ENCODE measurements around the gene TFDP2. TPM values are rescaled to one million over a fixed set of nuclear protein-coding genes. Genes with fewer than 3 reads are reported as not detected.

The TFDP2 gene
- total and polyA plus RNA-seq, 9 of the 15 experiments (the other 6 are each of a cell fraction or from before 2014, with no cell fraction given), result 95.6 to 179 (median 126) TPM

DNA sequence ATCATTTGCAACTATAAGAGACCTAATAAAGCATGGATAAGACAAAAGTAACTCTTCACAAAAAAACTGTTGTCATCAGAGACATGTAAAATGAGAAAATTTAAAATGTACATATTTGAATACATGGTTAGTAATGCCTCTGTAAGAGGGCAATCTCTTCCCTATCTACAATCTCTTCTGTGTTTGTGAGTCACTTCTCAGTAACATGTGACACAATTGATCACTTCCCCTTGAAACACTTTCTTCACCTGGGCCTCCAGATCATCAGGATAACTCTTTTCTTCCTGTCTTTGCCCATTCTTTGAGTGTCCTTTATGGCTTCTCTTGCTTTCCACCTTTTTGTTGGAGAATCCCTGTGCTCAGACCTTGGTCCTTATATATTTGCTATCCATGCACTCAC is 50.4 kb downstream of the TFDP2 start (continued):
- TF ChIP-seq, protein P1, sequence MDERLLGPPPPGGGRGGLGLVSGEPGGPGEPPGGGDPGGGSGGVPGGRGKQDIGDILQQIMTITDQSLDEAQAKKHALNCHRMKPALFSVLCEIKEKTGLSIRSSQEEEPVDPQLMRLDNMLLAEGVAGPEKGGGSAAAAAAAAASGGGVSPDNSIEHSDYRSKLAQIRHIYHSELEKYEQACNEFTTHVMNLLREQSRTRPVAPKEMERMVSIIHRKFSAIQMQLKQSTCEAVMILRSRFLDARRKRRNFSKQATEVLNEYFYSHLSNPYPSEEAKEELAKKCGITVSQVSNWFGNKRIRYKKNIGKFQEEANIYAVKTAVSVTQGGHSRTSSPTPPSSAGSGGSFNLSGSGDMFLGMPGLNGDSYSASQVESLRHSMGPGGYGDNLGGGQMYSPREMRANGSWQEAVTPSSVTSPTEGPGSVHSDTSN (CRISPR knock-in tag; IDR thresholded peaks at IDR 0.05; ENCODE audit: low read depth), result no peak
- TF ChIP-seq, protein P1 (tag; conservative IDR thresholded peaks at IDR 0.05; ENCODE audit: low read depth), result peak; percentile 15; the same call in 1 of the 2 replicates
- TF ChIP-seq JUND (IDR thresholded peaks at IDR 0.05; ENCODE audit: borderline replicate concordance, low read depth, low read length) (peak; percentile 92), JUND (tag; IDR thresholded peaks at IDR 0.05; ENCODE audit: borderline replicate concordance, low read depth, low read length) (peak; percentile 80; the same call in 1 of the 3 replicates), TAF15 (IDR thresholded peaks at IDR 0.05; ENCODE audit: low read depth, low read length) (no peak), MCM7 (IDR thresholded peaks at IDR 0.05) (no peak), GATA2 (CRISPR knock-in tag; IDR thresholded peaks at IDR 0.05) (peak; percentile 75), ZNF311 (CRISPR knock-in tag; IDR thresholded peaks at IDR 0.05) (no peak), TSC22D4 (tag; IDR thresholded peaks at IDR 0.05) (no peak), PCBP2 (IDR thresholded peaks at IDR 0.05; ENCODE audit: low read depth, low read length, poor library complexity, severe bottlenecking) (no peak), RBM22 (IDR thresholded peaks at IDR 0.05; ENCODE audit: low read depth, low read length, poor library complexity, severe bottlenecking) (no peak), DNMT1 (IDR thresholded peaks at IDR 0.05) (no peak)
- TF ChIP-seq, protein P2, sequence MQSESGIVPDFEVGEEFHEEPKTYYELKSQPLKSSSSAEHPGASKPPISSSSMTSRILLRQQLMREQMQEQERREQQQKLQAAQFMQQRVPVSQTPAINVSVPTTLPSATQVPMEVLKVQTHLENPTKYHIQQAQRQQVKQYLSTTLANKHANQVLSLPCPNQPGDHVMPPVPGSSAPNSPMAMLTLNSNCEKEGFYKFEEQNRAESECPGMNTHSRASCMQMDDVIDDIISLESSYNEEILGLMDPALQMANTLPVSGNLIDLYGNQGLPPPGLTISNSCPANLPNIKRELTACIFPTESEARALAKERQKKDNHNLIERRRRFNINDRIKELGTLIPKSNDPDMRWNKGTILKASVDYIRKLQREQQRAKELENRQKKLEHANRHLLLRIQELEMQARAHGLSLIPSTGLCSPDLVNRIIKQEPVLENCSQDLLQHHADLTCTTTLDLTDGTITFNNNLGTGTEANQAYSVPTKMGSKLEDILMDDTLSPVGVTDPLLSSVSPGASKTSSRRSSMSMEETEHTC (IDR thresholded peaks at IDR 0.05), result peak; percentile 75
- TF ChIP-seq, protein P3, sequence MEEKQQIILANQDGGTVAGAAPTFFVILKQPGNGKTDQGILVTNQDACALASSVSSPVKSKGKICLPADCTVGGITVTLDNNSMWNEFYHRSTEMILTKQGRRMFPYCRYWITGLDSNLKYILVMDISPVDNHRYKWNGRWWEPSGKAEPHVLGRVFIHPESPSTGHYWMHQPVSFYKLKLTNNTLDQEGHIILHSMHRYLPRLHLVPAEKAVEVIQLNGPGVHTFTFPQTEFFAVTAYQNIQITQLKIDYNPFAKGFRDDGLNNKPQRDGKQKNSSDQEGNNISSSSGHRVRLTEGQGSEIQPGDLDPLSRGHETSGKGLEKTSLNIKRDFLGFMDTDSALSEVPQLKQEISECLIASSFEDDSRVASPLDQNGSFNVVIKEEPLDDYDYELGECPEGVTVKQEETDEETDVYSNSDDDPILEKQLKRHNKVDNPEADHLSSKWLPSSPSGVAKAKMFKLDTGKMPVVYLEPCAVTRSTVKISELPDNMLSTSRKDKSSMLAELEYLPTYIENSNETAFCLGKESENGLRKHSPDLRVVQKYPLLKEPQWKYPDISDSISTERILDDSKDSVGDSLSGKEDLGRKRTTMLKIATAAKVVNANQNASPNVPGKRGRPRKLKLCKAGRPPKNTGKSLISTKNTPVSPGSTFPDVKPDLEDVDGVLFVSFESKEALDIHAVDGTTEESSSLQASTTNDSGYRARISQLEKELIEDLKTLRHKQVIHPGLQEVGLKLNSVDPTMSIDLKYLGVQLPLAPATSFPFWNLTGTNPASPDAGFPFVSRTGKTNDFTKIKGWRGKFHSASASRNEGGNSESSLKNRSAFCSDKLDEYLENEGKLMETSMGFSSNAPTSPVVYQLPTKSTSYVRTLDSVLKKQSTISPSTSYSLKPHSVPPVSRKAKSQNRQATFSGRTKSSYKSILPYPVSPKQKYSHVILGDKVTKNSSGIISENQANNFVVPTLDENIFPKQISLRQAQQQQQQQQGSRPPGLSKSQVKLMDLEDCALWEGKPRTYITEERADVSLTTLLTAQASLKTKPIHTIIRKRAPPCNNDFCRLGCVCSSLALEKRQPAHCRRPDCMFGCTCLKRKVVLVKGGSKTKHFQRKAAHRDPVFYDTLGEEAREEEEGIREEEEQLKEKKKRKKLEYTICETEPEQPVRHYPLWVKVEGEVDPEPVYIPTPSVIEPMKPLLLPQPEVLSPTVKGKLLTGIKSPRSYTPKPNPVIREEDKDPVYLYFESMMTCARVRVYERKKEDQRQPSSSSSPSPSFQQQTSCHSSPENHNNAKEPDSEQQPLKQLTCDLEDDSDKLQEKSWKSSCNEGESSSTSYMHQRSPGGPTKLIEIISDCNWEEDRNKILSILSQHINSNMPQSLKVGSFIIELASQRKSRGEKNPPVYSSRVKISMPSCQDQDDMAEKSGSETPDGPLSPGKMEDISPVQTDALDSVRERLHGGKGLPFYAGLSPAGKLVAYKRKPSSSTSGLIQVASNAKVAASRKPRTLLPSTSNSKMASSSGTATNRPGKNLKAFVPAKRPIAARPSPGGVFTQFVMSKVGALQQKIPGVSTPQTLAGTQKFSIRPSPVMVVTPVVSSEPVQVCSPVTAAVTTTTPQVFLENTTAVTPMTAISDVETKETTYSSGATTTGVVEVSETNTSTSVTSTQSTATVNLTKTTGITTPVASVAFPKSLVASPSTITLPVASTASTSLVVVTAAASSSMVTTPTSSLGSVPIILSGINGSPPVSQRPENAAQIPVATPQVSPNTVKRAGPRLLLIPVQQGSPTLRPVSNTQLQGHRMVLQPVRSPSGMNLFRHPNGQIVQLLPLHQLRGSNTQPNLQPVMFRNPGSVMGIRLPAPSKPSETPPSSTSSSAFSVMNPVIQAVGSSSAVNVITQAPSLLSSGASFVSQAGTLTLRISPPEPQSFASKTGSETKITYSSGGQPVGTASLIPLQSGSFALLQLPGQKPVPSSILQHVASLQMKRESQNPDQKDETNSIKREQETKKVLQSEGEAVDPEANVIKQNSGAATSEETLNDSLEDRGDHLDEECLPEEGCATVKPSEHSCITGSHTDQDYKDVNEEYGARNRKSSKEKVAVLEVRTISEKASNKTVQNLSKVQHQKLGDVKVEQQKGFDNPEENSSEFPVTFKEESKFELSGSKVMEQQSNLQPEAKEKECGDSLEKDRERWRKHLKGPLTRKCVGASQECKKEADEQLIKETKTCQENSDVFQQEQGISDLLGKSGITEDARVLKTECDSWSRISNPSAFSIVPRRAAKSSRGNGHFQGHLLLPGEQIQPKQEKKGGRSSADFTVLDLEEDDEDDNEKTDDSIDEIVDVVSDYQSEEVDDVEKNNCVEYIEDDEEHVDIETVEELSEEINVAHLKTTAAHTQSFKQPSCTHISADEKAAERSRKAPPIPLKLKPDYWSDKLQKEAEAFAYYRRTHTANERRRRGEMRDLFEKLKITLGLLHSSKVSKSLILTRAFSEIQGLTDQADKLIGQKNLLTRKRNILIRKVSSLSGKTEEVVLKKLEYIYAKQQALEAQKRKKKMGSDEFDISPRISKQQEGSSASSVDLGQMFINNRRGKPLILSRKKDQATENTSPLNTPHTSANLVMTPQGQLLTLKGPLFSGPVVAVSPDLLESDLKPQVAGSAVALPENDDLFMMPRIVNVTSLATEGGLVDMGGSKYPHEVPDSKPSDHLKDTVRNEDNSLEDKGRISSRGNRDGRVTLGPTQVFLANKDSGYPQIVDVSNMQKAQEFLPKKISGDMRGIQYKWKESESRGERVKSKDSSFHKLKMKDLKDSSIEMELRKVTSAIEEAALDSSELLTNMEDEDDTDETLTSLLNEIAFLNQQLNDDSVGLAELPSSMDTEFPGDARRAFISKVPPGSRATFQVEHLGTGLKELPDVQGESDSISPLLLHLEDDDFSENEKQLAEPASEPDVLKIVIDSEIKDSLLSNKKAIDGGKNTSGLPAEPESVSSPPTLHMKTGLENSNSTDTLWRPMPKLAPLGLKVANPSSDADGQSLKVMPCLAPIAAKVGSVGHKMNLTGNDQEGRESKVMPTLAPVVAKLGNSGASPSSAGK (IDR thresholded peaks at IDR 0.05), result peak; percentile 22; the same call in 1 of the 2 replicates

Measured in K562 (cell line).